Bladder microvascular endothelial cell (primary cell): ENCODE measurements around the gene GCK. TPM values are rescaled to one million over a fixed set of nuclear protein-coding genes. Genes with fewer than 3 reads are reported as not detected.

Experiments
- total RNA-seq: library from RNA; depleted of rRNA; stranded (reverse); fragments of >200 nt; gene quantifications from 2 replicates; pipeline ENCODE4 v1.2.3, GENCODE V29; 2014

Gene GCK
- under 0.01 and 0.25 TPM in 2 replicates for total RNA-seq

DNA sequence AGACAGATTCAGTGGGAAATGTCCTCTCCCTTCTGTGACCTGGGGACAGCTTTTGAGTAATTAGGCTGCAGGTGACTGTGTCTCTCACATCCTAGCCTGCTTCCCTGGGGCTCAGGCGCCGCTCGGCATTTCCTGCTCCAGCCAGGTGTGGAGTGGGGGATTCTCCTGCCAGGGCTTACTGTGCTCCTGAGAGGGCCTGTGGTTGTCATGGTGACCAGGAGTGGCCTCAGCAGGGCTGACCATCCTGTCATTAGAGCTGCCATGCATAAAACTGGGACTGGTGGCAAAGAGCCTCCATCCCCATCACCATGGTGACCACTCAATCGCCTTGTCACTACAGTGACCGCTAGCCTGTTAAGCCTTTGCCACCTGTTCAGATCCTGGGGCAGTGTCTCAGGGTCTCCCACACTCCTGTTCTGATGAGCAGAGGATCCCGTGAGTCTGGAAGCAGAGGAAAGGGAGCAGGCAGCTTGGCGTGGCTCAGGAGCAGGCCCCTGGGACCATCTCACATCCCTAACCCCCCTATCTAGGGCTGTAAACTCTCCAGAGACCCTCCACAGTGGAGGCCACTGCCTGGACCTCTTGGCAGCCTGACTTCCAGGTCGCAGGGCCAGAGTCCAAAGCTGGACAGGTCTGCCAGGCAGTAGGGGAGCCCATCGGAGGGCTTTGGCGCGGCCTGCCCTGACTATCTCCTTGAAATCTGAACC is at the start of gene GCK:
Gene GCK (minus strand): TSS at position 154 of the 707 bp plus-strand sequence. CDS start 486 bp downstream, outside the sequence.

DNA sequence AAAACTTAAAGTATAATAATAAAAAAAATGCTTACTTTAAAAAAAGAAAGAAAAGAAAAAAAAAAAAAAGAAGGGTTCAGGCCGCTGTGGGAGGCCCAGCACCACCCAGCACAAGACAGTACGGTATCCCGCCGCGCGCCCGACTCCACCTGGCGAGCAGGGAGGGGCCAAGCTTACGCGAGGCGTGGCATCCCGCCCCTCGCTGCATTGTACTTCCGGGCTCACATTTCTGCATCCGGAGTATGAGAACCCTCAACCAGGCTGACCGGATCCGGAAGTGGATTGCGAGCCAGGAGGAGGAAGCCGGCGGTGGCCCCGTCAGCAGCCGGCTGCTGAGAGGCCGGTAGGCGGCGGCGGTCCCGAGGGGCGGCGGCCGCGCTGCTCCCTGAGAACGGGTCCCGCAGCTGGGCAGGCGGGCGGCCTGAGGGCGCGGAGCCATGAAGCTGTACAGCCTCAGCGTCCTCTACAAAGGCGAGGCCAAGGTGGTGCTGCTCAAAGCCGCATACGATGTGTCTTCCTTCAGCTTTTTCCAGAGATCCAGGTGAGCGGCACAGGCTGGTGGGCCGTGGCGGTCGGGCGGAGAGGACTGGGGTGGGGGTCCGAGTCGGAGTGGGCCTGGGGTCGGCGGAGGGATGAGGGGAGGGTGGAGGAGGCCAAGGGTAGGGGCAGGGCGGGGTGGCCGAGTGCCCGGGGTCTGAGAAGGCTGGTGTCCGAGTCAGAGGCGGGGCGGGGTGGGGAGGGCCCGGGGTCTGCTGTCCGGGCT is 11.6 kb upstream of the GCK start, which contains the start of gene YKT6:
Gene YKT6 (plus strand): TSS at position 280 of the 763 bp plus-strand sequence. CDS start 158 bp downstream, at position 438.

DNA sequence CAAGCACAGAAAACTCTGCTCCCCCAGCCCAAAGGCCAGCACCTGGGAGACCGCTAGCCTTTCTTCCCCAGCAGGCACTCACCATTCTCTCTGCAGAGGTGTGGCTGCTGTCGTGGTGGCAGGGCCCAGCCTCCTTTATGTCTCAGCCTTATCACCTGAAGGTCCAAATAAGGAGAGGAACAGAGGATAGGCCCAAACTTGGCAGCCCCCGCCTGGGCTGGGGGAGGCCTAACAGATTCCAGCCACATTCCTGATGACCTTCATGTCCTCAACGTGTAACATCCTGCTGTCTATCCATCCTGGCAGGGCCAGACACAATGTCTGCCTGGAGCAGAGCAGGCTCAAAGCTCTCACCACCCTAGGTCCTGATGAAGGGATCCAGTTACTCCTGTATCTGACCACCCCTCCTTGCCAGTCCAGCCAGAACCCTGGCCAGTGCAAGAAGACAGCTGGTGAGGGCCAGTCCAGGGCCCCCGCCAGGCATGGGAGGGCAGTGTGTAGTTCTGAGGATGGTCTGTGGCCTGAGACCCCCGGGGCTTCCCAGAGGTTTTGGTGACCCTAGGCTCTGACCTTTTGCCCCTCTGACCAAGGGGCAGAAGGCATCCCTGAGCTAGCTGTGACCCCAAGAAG is 47.9 kb downstream of the GCK start, which contains the start of gene MYL7:
Gene MYL7 (minus strand): TSS at position 112 of the 630 bp plus-strand sequence. CDS start 27 bp downstream, at position 85.

DNA sequence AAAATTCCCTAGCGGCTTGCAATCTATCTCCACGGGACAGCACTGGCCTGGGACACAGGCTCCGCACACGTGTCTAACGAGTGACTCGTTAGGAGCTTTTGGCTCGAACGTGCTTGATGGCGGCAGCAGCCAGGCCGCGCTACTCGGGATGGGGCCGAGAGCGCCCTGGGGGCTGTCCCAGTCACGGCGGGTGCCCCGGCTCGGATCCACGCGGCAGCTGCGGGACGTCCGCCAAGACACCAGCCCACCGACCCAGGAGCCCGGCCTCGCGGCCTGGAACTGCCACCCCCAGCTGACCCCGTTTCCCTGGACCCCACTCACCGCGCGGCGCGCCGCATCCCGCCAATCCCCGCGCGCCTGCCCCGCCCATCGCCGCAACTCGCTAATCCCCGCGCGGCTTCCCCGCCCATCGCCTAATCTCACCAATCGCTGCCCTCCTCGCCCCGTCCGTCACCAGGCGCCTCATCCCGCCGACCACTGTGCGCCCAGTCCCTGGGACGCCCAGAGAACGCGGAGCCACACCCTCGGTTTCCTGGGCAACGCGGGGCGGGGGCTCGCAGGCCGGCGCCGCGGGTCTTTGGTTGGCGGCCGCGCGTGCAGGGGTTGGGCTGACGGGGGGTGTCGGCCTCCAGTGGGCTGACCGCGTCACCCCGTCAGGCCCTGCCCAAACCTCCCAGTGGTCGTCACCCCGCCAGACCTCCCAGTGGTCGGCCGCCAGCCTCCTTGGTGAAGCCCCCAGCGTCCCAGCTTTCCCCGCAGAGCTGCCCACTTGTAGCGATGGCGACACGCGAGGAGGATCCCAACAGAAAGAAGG is 65.8 kb downstream of the GCK start, which contains the start of gene POLD2:
Gene POLD2 (minus strand): TSS at position 359 of the 814 bp plus-strand sequence. CDS start 1,495 bp downstream, outside the sequence.

DNA sequence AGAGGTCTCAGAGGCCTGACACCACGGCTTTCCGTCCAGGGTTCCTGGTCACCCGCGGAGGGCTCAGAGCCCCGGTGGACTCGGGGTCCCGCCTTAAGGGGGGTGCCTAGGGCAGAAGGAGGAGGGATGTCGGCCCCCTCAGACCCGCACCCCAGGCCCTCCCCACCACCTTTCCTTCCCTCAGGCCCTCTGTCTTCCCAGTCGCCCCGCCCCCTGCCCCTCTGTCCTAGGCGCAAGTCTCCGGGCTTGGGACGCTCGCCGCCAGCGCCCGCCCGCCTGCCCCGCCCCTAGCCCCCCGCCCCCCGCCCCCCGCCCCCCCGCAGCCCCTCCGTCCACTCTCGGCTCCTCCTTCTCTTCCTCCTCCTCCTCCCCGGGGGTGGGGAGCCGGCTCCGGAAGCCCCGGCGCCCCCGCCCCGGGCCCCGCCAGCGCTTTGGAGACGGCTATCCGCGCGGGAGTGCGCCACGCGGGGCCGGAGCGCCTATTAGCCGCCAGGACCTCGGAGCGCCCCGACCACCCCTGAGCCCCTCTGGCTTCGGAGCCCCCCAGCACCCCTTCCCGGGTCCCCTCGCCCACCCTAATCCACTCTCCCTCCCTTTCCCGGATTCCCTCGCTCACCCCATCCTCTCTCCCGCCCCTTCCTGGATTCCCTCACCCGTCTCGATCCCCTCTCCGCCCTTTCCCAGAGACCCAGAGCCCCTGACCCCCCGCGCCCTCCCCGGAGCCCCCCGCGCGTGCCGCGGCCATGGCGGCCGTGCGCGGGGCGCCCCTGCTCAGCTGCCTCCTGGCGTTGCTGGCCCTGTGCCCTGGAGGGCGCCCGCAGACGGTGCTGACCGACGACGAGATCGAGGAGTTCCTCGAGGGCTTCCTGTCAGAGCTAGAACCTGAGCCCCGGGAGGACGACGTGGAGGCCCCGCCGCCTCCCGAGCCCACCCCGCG is 85.0 kb downstream of the GCK start, which contains the start of gene AEBP1:
Gene AEBP1 (plus strand): TSS at position 423 of the 937 bp plus-strand sequence. CDS start 321 bp downstream, at position 744.

Other genes with a start within 250 kb of the GCK start
- not detected in 2 replicates for gene SPDYE1, start 191.5 kb downstream of the GCK start, total RNA-seq
- 82.6 and 159 TPM in 2 replicates for gene DBNL, start 144.7 kb downstream of the GCK start, total RNA-seq
- gene PGAM2, start 123.9 kb downstream of the GCK start, total RNA-seq: not detected in 2 replicates
- gene POLM, start 106.9 kb downstream of the GCK start, total RNA-seq: 5.2 and 9.4 TPM in 2 replicates
- 1.3 and 27.3 TPM in 2 replicates for gene AEBP1, start 85.1 kb downstream of the GCK start, total RNA-seq
- 59.3 and 60.7 TPM in 2 replicates for gene POLD2, start 65.9 kb downstream of the GCK start, total RNA-seq
- not detected in 2 replicates for gene MYL7, start 48.1 kb downstream of the GCK start, total RNA-seq
- gene YKT6, start 11.5 kb upstream of the GCK start, total RNA-seq: 61.8 and 74.7 TPM in 2 replicates
- under 0.01 and 0.57 TPM in 2 replicates for gene CAMK2B, start 136.2 kb upstream of the GCK start, total RNA-seq